Prostate gland (tissue), 2 donors: ENCODE data around the gene HSBP1L1. TPM values are rescaled to one million over a fixed set of nuclear protein-coding genes. Genes with fewer than 3 reads are reported as not detected.

ENCODE experiments used
- DNase-seq: peaks from one replicate; pipeline ENCODE4 v3.0.0-alpha.2; 2019; ENCODE audit warnings: low spot score
- H3K27ac ChIP-seq, 2 donors: fragments of 200-600 bp; sonication (generic); 2 replicates each; pipeline ENCODE4 v1.5.1; 2017 to 2019
- H3K27me3 ChIP-seq: fragments of 200-600 bp; sonication (generic); replicated peaks from 2 replicates; pipeline ENCODE4 v1.5.1; 2019; ENCODE audit not compliant: insufficient read depth
- H3K36me3 ChIP-seq, 2 donors: fragments of 200-600 bp; sonication (generic); 1 replicate in 1 of 2; 2 replicates in 1 of 2; pipeline versions ENCODE4 v1.5.1 to v1.8.1; 2017 to 2019
- H3K4me1 ChIP-seq: fragments of 200-600 bp; sonication (generic); replicated peaks from 2 replicates; pipeline ENCODE4 v1.5.1; 2019
- H3K4me3 ChIP-seq, 2 donors: fragments of 200-600 bp; sonication (generic); 2 replicates each; pipeline ENCODE4 v1.5.1; 2017 to 2019
- H3K9me3 ChIP-seq: fragments of 200-600 bp; sonication (generic); 2 replicates; pipeline ENCODE4 v1.5.1; 2017
- CTCF ChIP-seq, 4 experiments: fragments of 200-600 bp in 2 of 4; fragments of 450-650 bp in 2 of 4; sonication (generic) in 2 of 4; IDR thresholded peaks; 1 replicate in 3 of 4; 2 replicates in 1 of 4; pipeline ENCODE4 v1.5.1; 2016 to 2019; ENCODE audit warnings: antibody characterized with exemption in 4 of 4, mild to moderate bottlenecking in 2 of 4, moderate library complexity in 2 of 4
- POLR2A ChIP-seq: fragments of 450-650 bp; IDR thresholded peaks from one replicate; pipeline ENCODE4 v1.6.1; 2016; ENCODE audit warnings: antibody characterized with exemption, mild to moderate bottlenecking
- POLR2AphosphoS5 ChIP-seq: sonication (generic); formaldehyde crosslinking; IDR thresholded peaks from one replicate; pipeline ENCODE4 v1.6.1; 2017; ENCODE audit warnings: antibody characterized with exemption
- WGBS: methylation state at CpG from one replicate; pipeline ENCODE4 v1.1.5; 2018; 5-methylcytosine and 5-hydroxymethylcytosine counted together
- intact Hi-C: fragments of 100-400 bp; cut with DNase I; formaldehyde crosslinking; loops from one replicate; pipeline ENCODE4 v1.14.2; 2022
- total RNA-seq, 2 donors: library from RNA; depleted of rRNA; stranded (reverse); fragments of >200 nt; gene quantifications; one replicate each; pipeline ENCODE4 v1.1.0, GENCODE V29; 2016

Gene HSBP1L1
- total RNA-seq, 2 donors from 2014 or later: 20.4 to 66.9 TPM

GRCh38 chr18:79930020-79930642 is 34.3 kb upstream of the HSBP1L1 start:
- Histone ChIP-seq H3K27ac (no peak overlapping the region), H3K4me3 (no peak overlapping the region), H3K4me1 (peaks cover under 1% of the 10 kb centered on the region), H3K27me3 (no peaks in the 10 kb centered on the region), H3K9me3 (no peaks in the 10 kb centered on the region), H3K36me3 (no peaks in the 10 kb centered on the region)
- no peak for DNase-seq
- WGBS: 96% methylated on average over 2 of the region's 2 CpGs
- TF ChIP-seq CTCF (IDR thresholded peaks at IDR 0.05): no peak
- no peak for TF ChIP-seq POLR2AphosphoS5
- TF ChIP-seq POLR2A: no peak
- intact Hi-C loops: no loop called here

GRCh38 chr18:79931475-79931874 is 33.0 kb upstream of the HSBP1L1 start:
- Histone ChIP-seq H3K4me3 (no peak overlapping the region), H3K36me3 (no peaks in the 10 kb centered on the region), H3K27ac (no peak overlapping the region), H3K4me1 (no peaks in the 10 kb centered on the region), H3K27me3 (no peaks in the 10 kb centered on the region), H3K9me3 (no peaks in the 10 kb centered on the region)
- no peak for TF ChIP-seq CTCF (IDR thresholded peaks at IDR 0.05)
- TF ChIP-seq POLR2AphosphoS5: no peak
- no peak for TF ChIP-seq POLR2A
- 92% methylated on average over 2 of the region's 2 CpGs for WGBS
- DNase-seq: no peak
- intact Hi-C loops: no loop called here

- H3K27me3 ChIP-seq: no peaks in the 10 kb centered on the region
- TF ChIP-seq POLR2AphosphoS5 (no peak), POLR2A (no peak), CTCF (IDR thresholded peaks at IDR 0.05) (no peak)
- intact Hi-C loops: no loop called here
- H3K4me1 ChIP-seq: no peaks in the 10 kb centered on the region
- no peak overlapping the region for H3K27ac ChIP-seq
- no peaks in the 10 kb centered on the region for H3K36me3 ChIP-seq
- DNase-seq: no peak
- no peak overlapping the region for H3K4me3 ChIP-seq
- 96% methylated on average over 3 of the region's 3 CpGs for WGBS
- H3K9me3 ChIP-seq: no peaks in the 10 kb centered on the region
These were observed 31.5 kb upstream of the HSBP1L1 start for GRCh38 chr18:79932907-79933306.

- no peaks in the 10 kb centered on the region for H3K27me3 ChIP-seq
- H3K4me3 ChIP-seq: no peak overlapping the region
- H3K36me3 ChIP-seq: no peaks in the 10 kb centered on the region
- 93% methylated on average over 10 of the region's 10 CpGs for WGBS
- no peak for TF ChIP-seq POLR2A
- no peak for TF ChIP-seq POLR2AphosphoS5
- TF ChIP-seq CTCF (IDR thresholded peaks at IDR 0.05): no peak
- no peak overlapping the region for H3K27ac ChIP-seq
- intact Hi-C loops: no loop called here
- no peaks in the 10 kb centered on the region for H3K4me1 ChIP-seq
- DNase-seq: no peak
- H3K9me3 ChIP-seq: no peaks in the 10 kb centered on the region
These were observed 30.7 kb upstream of the HSBP1L1 start for GRCh38 chr18:79933765-79934164.

GRCh38 chr18:79934311-79935097 is 29.9 kb upstream of the HSBP1L1 start:
- intact Hi-C loops: no loop called here
- Histone ChIP-seq H3K4me3 (no peak overlapping the region), H3K4me1 (no peaks in the 10 kb centered on the region), H3K27me3 (no peaks in the 10 kb centered on the region), H3K36me3 (no peaks in the 10 kb centered on the region), H3K27ac (no peak overlapping the region), H3K9me3 (no peaks in the 10 kb centered on the region)
- 86% methylated on average over 8 of the region's 8 CpGs for WGBS
- TF ChIP-seq CTCF (IDR thresholded peaks at IDR 0.05) (no peak), POLR2A (no peak), POLR2AphosphoS5 (no peak)
- DNase-seq: no peak
